OCI-LY7 (cell line): ENCODE results near the gene PRKD1. TPM values are rescaled to one million over a fixed set of nuclear protein-coding genes. Genes with fewer than 3 reads are reported as not detected.

ENCODE experiments used
- BruUV-seq: library from RNA; stranded (reverse); fragments of 400-500 nt; replicated peaks from 2 replicates; lab custom pipeline; 2021; lab: Mats Ljungman, UMichigan
- CTCF ChIA-PET: fragments of 300-600 bp; sonication (Branson Sonifier 250); formaldehyde crosslinking; loops from one replicate; lab custom pipeline; 2022; ENCODE audit warnings: antibody characterized with exemption; ENCODE audit not compliant: unreplicated experiment; lab: Charles Lee
- POLR2A ChIA-PET: fragments of 300-600 bp; sonication (Branson Sonifier 250); formaldehyde crosslinking; loops from one replicate; lab custom pipeline; 2022; ENCODE audit warnings: antibody characterized with exemption; lab: Charles Lee
- DNase-seq: peaks from one replicate; pipeline ENCODE4 v3.0.0-alpha.2; 2015; ENCODE audit warnings: low spot score
- H2AFZ ChIP-seq: fragments of 200-600 bp; sonication (generic), shearing (Covaris generic); 2 replicates; pipeline ENCODE4 v1.6.1; 2014; ENCODE audit warnings: mild to moderate bottlenecking, antibody characterized with exemption, low read length, moderate library complexity
- H3K27ac ChIP-seq: fragments of 200-600 bp; sonication (generic); 2 replicates; pipeline ENCODE4 v1.5.1; 2014; ENCODE audit warnings: mixed run types, low read depth, mild to moderate bottlenecking, moderate library complexity, low read length, inconsistent platforms; ENCODE audit not compliant: poor library complexity, severe bottlenecking
- H3K36me3 ChIP-seq: fragments of 200-600 bp; sonication (generic); 2 replicates; pipeline ENCODE4 v1.6.1; 2014; ENCODE audit warnings: mild to moderate bottlenecking, antibody characterized with exemption, low read length, moderate library complexity, mixed read lengths; ENCODE audit not compliant: insufficient read depth
- H3K4me1 ChIP-seq: fragments of 200-600 bp; sonication (generic); 2 replicates; pipeline ENCODE4 v1.5.1; 2014; ENCODE audit warnings: mild to moderate bottlenecking, low read length; ENCODE audit not compliant: insufficient read depth, poor library complexity, severe bottlenecking
- H3K4me2 ChIP-seq: fragments of 200-600 bp; sonication (generic); 2 replicates; pipeline ENCODE4 v1.6.1; 2014; ENCODE audit warnings: mild to moderate bottlenecking, low read length
- H3K4me3 ChIP-seq: fragments of 200-600 bp; sonication (generic); 2 replicates; pipeline ENCODE4 v1.5.1; 2014; ENCODE audit warnings: mild to moderate bottlenecking, low read depth, low read length; ENCODE audit not compliant: poor library complexity, severe bottlenecking
- H3K79me2 ChIP-seq: fragments of 200-600 bp; sonication (generic); 2 replicates; pipeline ENCODE4 v1.6.1; 2016; ENCODE audit warnings: low read depth, mild to moderate bottlenecking, low read length, moderate library complexity, mixed read lengths; ENCODE audit not compliant: insufficient read depth
- H3K9me2 ChIP-seq: fragments of 200-600 bp; sonication (generic); 2 replicates; pipeline ENCODE4 v1.6.1; 2016; ENCODE audit warnings: mild to moderate bottlenecking, low read length, mixed read lengths; ENCODE audit not compliant: insufficient read depth
- H3K9me3 ChIP-seq: fragments of 200-600 bp; sonication (generic); 2 replicates; pipeline ENCODE4 v1.6.1; 2014; ENCODE audit warnings: mild to moderate bottlenecking, mixed run types, low read length, mixed read lengths
- H4K20me1 ChIP-seq: fragments of 200-600 bp; sonication (generic); 2 replicates; pipeline ENCODE4 v1.6.1; 2014; ENCODE audit warnings: mild to moderate bottlenecking, antibody characterized with exemption, low read length, moderate library complexity, mixed read lengths; ENCODE audit not compliant: insufficient read depth
- EZH2phosphoT487 ChIP-seq: fragments of 200-600 bp; sonication (generic); IDR thresholded peaks from 2 replicates; pipeline ENCODE4 v1.6.1; 2018; ENCODE audit warnings: low read depth, borderline replicate concordance, mild to moderate bottlenecking, mixed run types, antibody characterized with exemption, low read length, moderate library complexity, mixed read lengths
- intact Hi-C: fragments of 100-400 bp; cut with micrococcal nuclease; formaldehyde crosslinking; loops from one replicate; pipeline ENCODE4 v1.10.0; 2022; ENCODE audit not compliant: unreplicated experiment
- total RNA-seq, 2 experiments: library from RNA; depleted of rRNA in 1 of 2; stranded (reverse); fragments of >200 nt in 1 of 2; shearing (Covaris generic) in 1 of 2; gene quantifications; 2 replicates each; pipeline ENCODE4 v1.2.3, GENCODE V29; 2014 to 2022
- TF ChIP-seq, protein P1 (sequence below): fragments of 200-600 bp; sonication (generic); conservative IDR thresholded peaks from 2 replicates; pipeline ENCODE4 v1.5.1; 2014; ENCODE audit warnings: mild to moderate bottlenecking, antibody characterized with exemption, low read length, moderate library complexity, mixed read lengths

PRKD1 gene
- total RNA-seq, 2 experiments from 2014 or later: not detected

DNA sequence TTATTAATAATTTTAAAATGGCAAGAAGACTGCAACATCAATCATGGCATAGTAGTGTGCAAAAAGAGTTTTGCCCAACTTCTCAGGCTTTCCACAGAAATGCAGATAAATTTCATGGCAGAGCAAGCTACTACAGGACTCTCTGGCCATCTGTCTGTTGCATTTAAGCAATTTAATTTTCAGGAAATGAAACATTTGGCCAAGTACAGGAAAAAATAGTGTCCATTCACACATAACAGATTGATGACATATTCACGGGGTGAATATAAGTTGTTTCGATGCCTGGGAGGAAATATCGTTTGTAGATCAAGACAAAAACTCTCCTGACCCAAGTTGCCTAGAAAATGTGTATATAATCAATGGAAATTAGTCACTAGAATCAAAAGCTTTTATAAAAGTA, 324.0 kb downstream of the PRKD1 start:
- Histone ChIP-seq H3K27ac (no peak overlapping the region), H3K4me1 (no peaks in the 10 kb centered on the region), H2AFZ (no peak overlapping the region), H3K79me2 (no peaks in the 10 kb centered on the region), H3K36me3 (no peaks in the 10 kb centered on the region), H3K4me3 (no peak overlapping the region), H3K9me3 (no peaks in the 10 kb centered on the region), H4K20me1 (no peaks in the 10 kb centered on the region), H3K4me2 (no peak overlapping the region), H3K9me2 (no peaks in the 10 kb centered on the region)
- intact Hi-C loops: no loop called here
- no peak for DNase-seq
- BruUV-seq: no TSS peak
- TF ChIP-seq EZH2phosphoT487: no peak
- TF ChIP-seq, protein P1, sequence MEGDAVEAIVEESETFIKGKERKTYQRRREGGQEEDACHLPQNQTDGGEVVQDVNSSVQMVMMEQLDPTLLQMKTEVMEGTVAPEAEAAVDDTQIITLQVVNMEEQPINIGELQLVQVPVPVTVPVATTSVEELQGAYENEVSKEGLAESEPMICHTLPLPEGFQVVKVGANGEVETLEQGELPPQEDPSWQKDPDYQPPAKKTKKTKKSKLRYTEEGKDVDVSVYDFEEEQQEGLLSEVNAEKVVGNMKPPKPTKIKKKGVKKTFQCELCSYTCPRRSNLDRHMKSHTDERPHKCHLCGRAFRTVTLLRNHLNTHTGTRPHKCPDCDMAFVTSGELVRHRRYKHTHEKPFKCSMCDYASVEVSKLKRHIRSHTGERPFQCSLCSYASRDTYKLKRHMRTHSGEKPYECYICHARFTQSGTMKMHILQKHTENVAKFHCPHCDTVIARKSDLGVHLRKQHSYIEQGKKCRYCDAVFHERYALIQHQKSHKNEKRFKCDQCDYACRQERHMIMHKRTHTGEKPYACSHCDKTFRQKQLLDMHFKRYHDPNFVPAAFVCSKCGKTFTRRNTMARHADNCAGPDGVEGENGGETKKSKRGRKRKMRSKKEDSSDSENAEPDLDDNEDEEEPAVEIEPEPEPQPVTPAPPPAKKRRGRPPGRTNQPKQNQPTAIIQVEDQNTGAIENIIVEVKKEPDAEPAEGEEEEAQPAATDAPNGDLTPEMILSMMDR: no peak
- CTCF ChIA-PET: no interaction called here
- POLR2A ChIA-PET: no interaction called here

DNA sequence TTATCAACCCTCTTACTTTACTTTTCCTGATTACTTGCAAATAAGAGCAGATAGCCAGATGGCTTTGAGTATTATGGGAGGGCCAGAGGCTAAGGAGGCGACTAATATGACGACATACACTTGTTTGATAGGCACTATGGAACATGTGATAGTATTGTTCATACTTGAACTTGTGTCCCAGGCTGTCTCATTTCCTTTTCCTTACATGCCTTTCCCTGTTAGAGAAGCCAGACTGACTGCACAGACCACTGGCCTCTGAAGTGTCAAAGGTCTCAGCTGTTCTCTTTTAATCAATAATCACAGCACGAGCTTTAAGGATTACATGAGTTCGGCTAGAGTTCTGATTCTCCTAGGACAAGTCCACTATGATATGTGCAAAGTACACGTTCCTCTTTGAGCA, 326.0 kb downstream of the PRKD1 start:
- no peak overlapping the region for H3K27ac ChIP-seq
- CTCF ChIA-PET: no interaction called here
- H3K9me2 ChIP-seq: no peaks in the 10 kb centered on the region
- no peaks in the 10 kb centered on the region for H4K20me1 ChIP-seq
- no peaks in the 10 kb centered on the region for H3K4me1 ChIP-seq
- H3K79me2 ChIP-seq: no peaks in the 10 kb centered on the region
- no TSS peak for BruUV-seq
- DNase-seq: no peak
- no peak overlapping the region for H3K4me3 ChIP-seq
- no peak overlapping the region for H2AFZ ChIP-seq
- H3K4me2 ChIP-seq: no peak overlapping the region
- H3K36me3 ChIP-seq: no peaks in the 10 kb centered on the region
- no peak for TF ChIP-seq EZH2phosphoT487
- TF ChIP-seq, protein P1: no peak
- POLR2A ChIA-PET: no interaction called here
- no peaks in the 10 kb centered on the region for H3K9me3 ChIP-seq
- intact Hi-C loops: no loop called here

DNA sequence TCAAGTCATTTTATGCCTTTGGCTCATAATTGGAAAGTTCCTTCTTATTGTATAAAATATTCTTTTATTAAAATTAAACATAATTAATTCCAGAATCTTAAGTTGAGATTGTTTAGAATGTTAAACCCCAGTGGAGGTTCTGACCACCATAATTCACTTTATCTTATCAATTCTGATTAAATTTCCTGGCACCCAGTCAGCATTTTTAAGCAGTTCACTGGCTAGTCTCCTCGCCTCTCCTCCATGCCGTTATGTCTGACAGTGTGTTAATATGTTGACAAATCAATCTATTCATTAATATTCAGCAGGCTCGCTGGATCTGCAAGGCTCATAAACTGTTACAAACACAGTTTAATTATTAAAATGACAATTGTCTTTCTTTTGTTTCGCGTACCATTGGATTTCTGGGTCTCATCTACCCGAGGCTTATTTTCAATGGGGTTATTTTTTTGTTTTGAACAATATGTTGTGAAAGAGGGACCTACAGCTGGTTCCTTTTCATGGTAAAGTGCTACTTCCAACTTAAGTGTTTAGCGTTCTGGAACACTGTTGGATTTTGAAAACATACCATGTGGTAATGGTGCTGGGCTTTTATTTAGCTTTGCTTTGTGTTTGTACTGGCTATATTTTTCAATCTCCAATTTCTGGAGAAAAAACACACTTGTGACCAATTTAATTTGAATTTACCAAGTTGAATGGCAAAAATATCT, 339.7 kb downstream of the PRKD1 start:
- H3K27ac ChIP-seq: no peak overlapping the region
- H3K4me2 ChIP-seq: no peak overlapping the region
- H3K4me1 ChIP-seq: no peaks in the 10 kb centered on the region
- CTCF ChIA-PET: no interaction called here
- H3K36me3 ChIP-seq: no peaks in the 10 kb centered on the region
- no peaks in the 10 kb centered on the region for H3K9me2 ChIP-seq
- POLR2A ChIA-PET: interaction anchor here (0.7 kb wide), 1 partner anchor 11 kb away, joined by 4 read pairs; no protein-coding TSS in a partner anchor
- intact Hi-C loops: no loop called here
- no peak for DNase-seq
- BruUV-seq: no TSS peak
- H3K79me2 ChIP-seq: no peaks in the 10 kb centered on the region
- H3K4me3 ChIP-seq: no peak overlapping the region
- no peak overlapping the region for H2AFZ ChIP-seq
- no peaks in the 10 kb centered on the region for H3K9me3 ChIP-seq
- no peaks in the 10 kb centered on the region for H4K20me1 ChIP-seq
- TF ChIP-seq, protein P1: no peak
- TF ChIP-seq EZH2phosphoT487: no peak
